GM23338 (cell line): ENCODE results near the gene C14orf119. TPM values are rescaled to one million over a fixed set of nuclear protein-coding genes. Genes with fewer than 3 reads are reported as not detected.

Source experiments
- ATAC-seq: fragments of 200-7000 bp; cut with Tn5 transposase; 3 replicates; pipeline ENCODE4 v1.9.1; 2020
- DNase-seq: peaks from one replicate; pipeline ENCODE4 v3.0.0-alpha.2; 2015; ENCODE audit warnings: low spot score
- H2AFZ ChIP-seq: fragments of 200-600 bp; sonication (generic); 2 replicates; pipeline ENCODE4 v1.8.0; 2016; ENCODE audit warnings: antibody characterized with exemption, mild to moderate bottlenecking, moderate library complexity
- H3F3A ChIP-seq: fragments of 200-600 bp; sonication (generic); replicated peaks from 2 replicates; pipeline ENCODE4 v1.8.0; 2017; ENCODE audit warnings: antibody characterized with exemption, mixed run types, low read depth
- H3K27ac ChIP-seq: fragments of 200-600 bp; sonication (generic); 2 replicates; pipeline ENCODE4 v1.6.1; 2016; ENCODE audit warnings: low read depth
- H3K27me3 ChIP-seq: fragments of 200-600 bp; sonication (generic); 2 replicates; pipeline ENCODE4 v1.8.0; 2016; ENCODE audit warnings: mild to moderate bottlenecking, mixed run types, moderate library complexity; ENCODE audit not compliant: insufficient read depth
- H3K36me3 ChIP-seq: fragments of 200-600 bp; sonication (generic); 2 replicates; pipeline ENCODE4 v1.8.0; 2016; ENCODE audit warnings: mild to moderate bottlenecking; ENCODE audit not compliant: insufficient read depth
- H3K4me1 ChIP-seq: fragments of 200-600 bp; sonication (generic); 2 replicates; pipeline ENCODE4 v1.8.0; 2016; ENCODE audit warnings: mild to moderate bottlenecking, moderate library complexity; ENCODE audit not compliant: insufficient read depth
- H3K4me2 ChIP-seq: fragments of 200-600 bp; sonication (generic); 2 replicates; pipeline ENCODE4 v1.7.1; 2017; ENCODE audit warnings: mixed run types
- H3K4me3 ChIP-seq: fragments of 200-600 bp; sonication (generic); 2 replicates; pipeline ENCODE4 v1.6.1; 2016; ENCODE audit warnings: mixed run types
- H3K79me2 ChIP-seq: fragments of 200-600 bp; sonication (generic); replicated peaks from 2 replicates; pipeline ENCODE4 v1.8.0; 2017; ENCODE audit warnings: mild to moderate bottlenecking; ENCODE audit not compliant: insufficient read depth
- H3K9me2 ChIP-seq: fragments of 200-600 bp; sonication (generic); 2 replicates; pipeline ENCODE4 v1.8.0; 2017; ENCODE audit not compliant: insufficient read depth
- H4K20me1 ChIP-seq: fragments of 200-600 bp; sonication (generic); replicated peaks from 2 replicates; pipeline ENCODE4 v1.8.0; 2017; ENCODE audit warnings: mild to moderate bottlenecking; ENCODE audit not compliant: insufficient read depth
- H3K27ac Mint-ChIP-seq: 2 replicates; pipeline ENCODE4 v1.8.0; 2020; ENCODE audit warnings: inconsistent platforms, mild to moderate bottlenecking, moderate library complexity, mixed read lengths
- H3K27me3 Mint-ChIP-seq: 3 replicates; pipeline ENCODE4 v1.8.0; 2022; ENCODE audit warnings: low read depth, mild to moderate bottlenecking, moderate library complexity, mixed read lengths, inconsistent platforms; ENCODE audit not compliant: insufficient read depth, poor library complexity
- H3K36me3 Mint-ChIP-seq: 3 replicates; pipeline ENCODE4 v1.8.0; 2021; ENCODE audit warnings: low read depth, mild to moderate bottlenecking, inconsistent platforms, moderate library complexity, mixed read lengths
- H3K4me1 Mint-ChIP-seq: 3 replicates; pipeline ENCODE4 v1.8.0; 2020; ENCODE audit warnings: mild to moderate bottlenecking, inconsistent platforms, mixed read lengths
- H3K4me3 Mint-ChIP-seq: 3 replicates; pipeline ENCODE4 v1.8.0; 2021; ENCODE audit warnings: moderate library complexity, mild to moderate bottlenecking, inconsistent platforms, mixed read lengths
- H3K9me3 Mint-ChIP-seq: 3 replicates; pipeline ENCODE4 v1.8.0; 2020; ENCODE audit warnings: moderate library complexity, mild to moderate bottlenecking, inconsistent platforms, mixed read lengths
- CREB1 ChIP-seq: fragments of 250-450 bp; sonication (Bioruptor Pico); IDR thresholded peaks from 2 replicates; pipeline ENCODE4 v1.5.0; 2020; ENCODE audit warnings: low read depth, mild to moderate bottlenecking, moderate library complexity
- EZH2 ChIP-seq: fragments of 200-600 bp; sonication (generic); IDR thresholded peaks from one replicate; pipeline ENCODE4 v1.8.0; 2017; ENCODE audit warnings: antibody characterized with exemption, mild to moderate bottlenecking, low read depth; ENCODE audit not compliant: unreplicated experiment
- EZH2phosphoT487 ChIP-seq: fragments of 200-600 bp; sonication (generic); IDR thresholded peaks from one replicate; pipeline ENCODE4 v1.8.1; 2018; ENCODE audit warnings: antibody characterized with exemption; ENCODE audit not compliant: unreplicated experiment
- JUNB ChIP-seq: IDR thresholded peaks from one replicate; pipeline ENCODE4 v1.6.1; 2016; ENCODE audit warnings: antibody characterized with exemption; ENCODE audit not compliant: unreplicated experiment
- NANOG ChIP-seq: IDR thresholded peaks from 2 replicates; pipeline ENCODE4 v1.6.1; 2016; ENCODE audit warnings: antibody characterized with exemption, borderline replicate concordance
- POLR2AphosphoS5 ChIP-seq: IDR thresholded peaks from 2 replicates; pipeline ENCODE4 v1.6.1; 2016; ENCODE audit warnings: antibody characterized with exemption, low read depth
- STAT1 ChIP-seq: IDR thresholded peaks from one replicate; pipeline ENCODE4 v1.6.1; 2016; ENCODE audit warnings: antibody characterized with exemption; ENCODE audit not compliant: unreplicated experiment
- ZNF114 ChIP-seq: fragments of 250-450 bp; sonication (Bioruptor Pico); IDR thresholded peaks from 2 replicates; pipeline ENCODE4 v1.5.0; 2020; ENCODE audit warnings: mild to moderate bottlenecking, moderate library complexity
- ZNF331 ChIP-seq: fragments of 250-450 bp; sonication (Bioruptor Pico); IDR thresholded peaks from 2 replicates; pipeline ENCODE4 v1.5.0; 2020; ENCODE audit warnings: low read depth, mild to moderate bottlenecking, moderate library complexity
- ZNF462 ChIP-seq: fragments of 250-450 bp; sonication (Bioruptor Pico); IDR thresholded peaks from 2 replicates; pipeline ENCODE4 v1.5.0; 2020; ENCODE audit warnings: mild to moderate bottlenecking, moderate library complexity
- polyA plus RNA-seq: library from polyadenylated mRNA; unstranded; fragments of >200 nt; fragmentation: Nextera tagmentation; extraction: Ambion mirVana; gene quantifications from 2 replicates; pipeline ENCODE4 v1.2.1, GENCODE V29; 2016
- total RNA-seq: library from RNA; depleted of rRNA; stranded (reverse); fragments of >200 nt; shearing (Covaris generic); gene quantifications from 2 replicates; pipeline ENCODE4 v1.2.3, GENCODE V29; 2014
- TF ChIP-seq, protein P1 (sequence below), 2 experiments: fragments of 200-600 bp in 1 of 2; sonication (generic) in 1 of 2; conservative IDR thresholded peaks; 2 replicates each; pipeline versions ENCODE4 v1.5.1 to v1.6.1; 2016 to 2017; ENCODE audit warnings: antibody characterized with exemption in 2 of 2, low read depth in 2 of 2, mild to moderate bottlenecking in 2 of 2, moderate library complexity in 1 of 2
- TF ChIP-seq, protein P2 (sequence below): IDR thresholded peaks from one replicate; pipeline ENCODE4 v1.6.1; 2018; ENCODE audit warnings: antibody characterized with exemption; ENCODE audit not compliant: unreplicated experiment
- TF ChIP-seq, protein P3 (sequence below): IDR thresholded peaks from 2 replicates; pipeline ENCODE4 v1.6.1; 2016; ENCODE audit warnings: antibody characterized with exemption

C14orf119 gene
- total and polyA plus RNA-seq, 2 experiments from 2014 or later: 49.4 to 118 TPM

DNA sequence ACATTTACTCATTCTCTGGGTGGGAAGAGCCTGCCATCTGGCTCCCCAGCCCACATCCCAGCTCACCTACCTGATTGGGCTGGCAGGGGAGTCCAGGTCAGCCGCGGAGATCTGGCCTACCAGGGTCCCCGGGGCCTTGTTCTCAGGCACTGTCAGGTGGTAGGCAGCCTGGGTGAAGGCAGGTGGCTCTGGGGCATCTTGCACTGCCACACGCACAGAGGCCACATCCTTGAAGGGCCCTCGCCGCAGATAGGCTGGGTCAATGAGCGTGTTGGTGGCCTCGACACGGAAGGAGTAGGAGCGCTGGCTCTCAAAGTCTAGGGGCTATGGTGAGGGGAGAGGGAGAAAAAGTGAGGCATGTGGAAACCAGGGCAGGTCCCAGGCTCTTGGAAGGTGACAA, 41.9 kb upstream of the C14orf119 start:
- peaks cover 14% of the 10 kb centered on the region; the same call in 1 of the 2 replicates for H3K4me1 ChIP-seq
- no peak overlapping the region for H3K4me3 ChIP-seq
- H3K27ac ChIP-seq: no peak overlapping the region
- peaks cover 23% of the 10 kb centered on the region for H3K36me3 Mint-ChIP-seq
- ATAC-seq: no peak
- TF ChIP-seq JUNB: no peak
- TF ChIP-seq EZH2phosphoT487: no peak
- no peak for TF ChIP-seq NANOG
- no peak for TF ChIP-seq ZNF462 (CRISPR knock-in tag)
- no peak for TF ChIP-seq EZH2
- TF ChIP-seq, protein P1, sequence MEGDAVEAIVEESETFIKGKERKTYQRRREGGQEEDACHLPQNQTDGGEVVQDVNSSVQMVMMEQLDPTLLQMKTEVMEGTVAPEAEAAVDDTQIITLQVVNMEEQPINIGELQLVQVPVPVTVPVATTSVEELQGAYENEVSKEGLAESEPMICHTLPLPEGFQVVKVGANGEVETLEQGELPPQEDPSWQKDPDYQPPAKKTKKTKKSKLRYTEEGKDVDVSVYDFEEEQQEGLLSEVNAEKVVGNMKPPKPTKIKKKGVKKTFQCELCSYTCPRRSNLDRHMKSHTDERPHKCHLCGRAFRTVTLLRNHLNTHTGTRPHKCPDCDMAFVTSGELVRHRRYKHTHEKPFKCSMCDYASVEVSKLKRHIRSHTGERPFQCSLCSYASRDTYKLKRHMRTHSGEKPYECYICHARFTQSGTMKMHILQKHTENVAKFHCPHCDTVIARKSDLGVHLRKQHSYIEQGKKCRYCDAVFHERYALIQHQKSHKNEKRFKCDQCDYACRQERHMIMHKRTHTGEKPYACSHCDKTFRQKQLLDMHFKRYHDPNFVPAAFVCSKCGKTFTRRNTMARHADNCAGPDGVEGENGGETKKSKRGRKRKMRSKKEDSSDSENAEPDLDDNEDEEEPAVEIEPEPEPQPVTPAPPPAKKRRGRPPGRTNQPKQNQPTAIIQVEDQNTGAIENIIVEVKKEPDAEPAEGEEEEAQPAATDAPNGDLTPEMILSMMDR (conservative IDR thresholded peaks at IDR 0.05; ENCODE audit: low read depth in 2 of 2): no peak
- no peak for TF ChIP-seq CREB1
- TF ChIP-seq ZNF331 (CRISPR knock-in tag): no peak
- TF ChIP-seq, protein P2, sequence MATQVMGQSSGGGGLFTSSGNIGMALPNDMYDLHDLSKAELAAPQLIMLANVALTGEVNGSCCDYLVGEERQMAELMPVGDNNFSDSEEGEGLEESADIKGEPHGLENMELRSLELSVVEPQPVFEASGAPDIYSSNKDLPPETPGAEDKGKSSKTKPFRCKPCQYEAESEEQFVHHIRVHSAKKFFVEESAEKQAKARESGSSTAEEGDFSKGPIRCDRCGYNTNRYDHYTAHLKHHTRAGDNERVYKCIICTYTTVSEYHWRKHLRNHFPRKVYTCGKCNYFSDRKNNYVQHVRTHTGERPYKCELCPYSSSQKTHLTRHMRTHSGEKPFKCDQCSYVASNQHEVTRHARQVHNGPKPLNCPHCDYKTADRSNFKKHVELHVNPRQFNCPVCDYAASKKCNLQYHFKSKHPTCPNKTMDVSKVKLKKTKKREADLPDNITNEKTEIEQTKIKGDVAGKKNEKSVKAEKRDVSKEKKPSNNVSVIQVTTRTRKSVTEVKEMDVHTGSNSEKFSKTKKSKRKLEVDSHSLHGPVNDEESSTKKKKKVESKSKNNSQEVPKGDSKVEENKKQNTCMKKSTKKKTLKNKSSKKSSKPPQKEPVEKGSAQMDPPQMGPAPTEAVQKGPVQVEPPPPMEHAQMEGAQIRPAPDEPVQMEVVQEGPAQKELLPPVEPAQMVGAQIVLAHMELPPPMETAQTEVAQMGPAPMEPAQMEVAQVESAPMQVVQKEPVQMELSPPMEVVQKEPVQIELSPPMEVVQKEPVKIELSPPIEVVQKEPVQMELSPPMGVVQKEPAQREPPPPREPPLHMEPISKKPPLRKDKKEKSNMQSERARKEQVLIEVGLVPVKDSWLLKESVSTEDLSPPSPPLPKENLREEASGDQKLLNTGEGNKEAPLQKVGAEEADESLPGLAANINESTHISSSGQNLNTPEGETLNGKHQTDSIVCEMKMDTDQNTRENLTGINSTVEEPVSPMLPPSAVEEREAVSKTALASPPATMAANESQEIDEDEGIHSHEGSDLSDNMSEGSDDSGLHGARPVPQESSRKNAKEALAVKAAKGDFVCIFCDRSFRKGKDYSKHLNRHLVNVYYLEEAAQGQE: no peak
- no peak for TF ChIP-seq POLR2AphosphoS5
- TF ChIP-seq, protein P3, sequence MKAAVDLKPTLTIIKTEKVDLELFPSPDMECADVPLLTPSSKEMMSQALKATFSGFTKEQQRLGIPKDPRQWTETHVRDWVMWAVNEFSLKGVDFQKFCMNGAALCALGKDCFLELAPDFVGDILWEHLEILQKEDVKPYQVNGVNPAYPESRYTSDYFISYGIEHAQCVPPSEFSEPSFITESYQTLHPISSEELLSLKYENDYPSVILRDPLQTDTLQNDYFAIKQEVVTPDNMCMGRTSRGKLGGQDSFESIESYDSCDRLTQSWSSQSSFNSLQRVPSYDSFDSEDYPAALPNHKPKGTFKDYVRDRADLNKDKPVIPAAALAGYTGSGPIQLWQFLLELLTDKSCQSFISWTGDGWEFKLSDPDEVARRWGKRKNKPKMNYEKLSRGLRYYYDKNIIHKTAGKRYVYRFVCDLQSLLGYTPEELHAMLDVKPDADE: no peak
- no peak for TF ChIP-seq ZNF114 (CRISPR knock-in tag)
- no peak for TF ChIP-seq STAT1
- H3K4me3 Mint-ChIP-seq: no peak overlapping the region
- H3K4me1 Mint-ChIP-seq: peaks cover 15% of the 10 kb centered on the region
- no peak overlapping the region for H3K4me2 ChIP-seq
- peaks cover 3% of the 10 kb centered on the region; the same call in 1 of the 2 replicates for H3F3A ChIP-seq
- no peaks in the 10 kb centered on the region for H3K79me2 ChIP-seq
- H3K9me3 Mint-ChIP-seq: no peaks in the 10 kb centered on the region
- H3K9me2 ChIP-seq: no peaks in the 10 kb centered on the region
- peaks cover 4% of the 10 kb centered on the region; the same call in 1 of the 2 replicates for H3K27me3 ChIP-seq
- no peak overlapping the region for H2AFZ ChIP-seq
- no peaks in the 10 kb centered on the region for H3K36me3 ChIP-seq
- H4K20me1 ChIP-seq: no peaks in the 10 kb centered on the region; the same call in 1 of the 2 replicates
- no peak overlapping the region for H3K27ac Mint-ChIP-seq
- peaks cover 10% of the 10 kb centered on the region for H3K27me3 Mint-ChIP-seq
- no peak for DNase-seq
